ENCODE results near the gene ZNF408. TPM values are rescaled to one million over a fixed set of nuclear protein-coding genes. Genes with fewer than 3 reads are reported as not detected.

ZNF408 gene
- total RNA-seq, 1 donor from 2014 or later = 2.5 TPM

DNA sequence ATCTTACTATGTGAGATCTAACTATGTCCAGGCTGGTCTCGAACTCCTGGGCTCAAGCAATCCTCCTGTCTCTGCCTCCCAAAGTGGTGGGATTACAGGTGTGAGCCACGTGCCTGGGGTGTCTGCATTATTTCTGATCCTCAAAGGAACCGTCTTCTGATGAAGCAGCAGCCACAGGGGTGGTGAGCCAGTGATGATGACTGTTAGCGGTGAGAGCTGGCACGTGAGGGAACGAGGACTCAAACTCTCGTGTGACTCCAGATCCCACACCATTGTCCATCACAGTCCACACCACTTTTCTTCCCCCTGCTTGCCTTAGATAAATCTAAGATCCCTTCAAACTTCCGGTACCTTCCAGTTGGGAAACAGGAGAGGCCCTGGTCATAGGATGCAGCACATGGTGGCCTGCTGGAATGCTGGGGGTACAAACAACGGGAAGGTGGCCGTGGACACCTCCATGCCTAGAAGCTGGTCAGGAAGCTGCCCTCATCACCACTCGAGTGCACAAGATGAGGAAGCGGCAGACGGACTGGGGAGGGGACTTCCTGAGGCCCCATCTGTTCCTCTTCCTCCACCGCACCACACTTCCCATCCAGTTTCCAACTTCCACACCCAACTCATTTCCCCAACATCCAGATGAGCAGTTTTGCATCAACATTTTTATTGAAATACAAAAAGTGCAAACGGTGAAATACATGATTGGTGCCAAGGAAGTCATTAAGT lies 24.2 kb upstream of the ZNF408 start:
- no peak for DNase-seq

DNA sequence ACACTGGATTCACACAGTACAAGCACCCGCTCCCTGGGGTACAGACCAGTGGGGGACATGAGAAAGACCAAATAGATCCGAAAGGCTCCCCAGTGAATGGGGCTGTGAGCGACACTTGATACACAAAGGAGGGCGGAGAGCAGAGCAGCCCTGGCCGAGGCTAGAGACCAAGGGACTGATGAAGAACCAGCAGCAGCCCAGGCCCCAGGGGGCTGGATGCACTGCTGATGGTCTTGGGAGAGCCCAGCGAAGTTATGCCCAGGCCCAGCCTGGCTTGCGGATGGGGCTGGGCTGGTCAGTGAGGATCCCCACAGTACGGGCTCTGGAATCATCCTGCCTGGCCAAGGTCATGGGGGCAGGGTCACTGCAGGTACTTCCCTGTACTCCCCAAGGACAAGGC lies 23.7 kb upstream of the ZNF408 start:
- DNase-seq = no peak

DNA sequence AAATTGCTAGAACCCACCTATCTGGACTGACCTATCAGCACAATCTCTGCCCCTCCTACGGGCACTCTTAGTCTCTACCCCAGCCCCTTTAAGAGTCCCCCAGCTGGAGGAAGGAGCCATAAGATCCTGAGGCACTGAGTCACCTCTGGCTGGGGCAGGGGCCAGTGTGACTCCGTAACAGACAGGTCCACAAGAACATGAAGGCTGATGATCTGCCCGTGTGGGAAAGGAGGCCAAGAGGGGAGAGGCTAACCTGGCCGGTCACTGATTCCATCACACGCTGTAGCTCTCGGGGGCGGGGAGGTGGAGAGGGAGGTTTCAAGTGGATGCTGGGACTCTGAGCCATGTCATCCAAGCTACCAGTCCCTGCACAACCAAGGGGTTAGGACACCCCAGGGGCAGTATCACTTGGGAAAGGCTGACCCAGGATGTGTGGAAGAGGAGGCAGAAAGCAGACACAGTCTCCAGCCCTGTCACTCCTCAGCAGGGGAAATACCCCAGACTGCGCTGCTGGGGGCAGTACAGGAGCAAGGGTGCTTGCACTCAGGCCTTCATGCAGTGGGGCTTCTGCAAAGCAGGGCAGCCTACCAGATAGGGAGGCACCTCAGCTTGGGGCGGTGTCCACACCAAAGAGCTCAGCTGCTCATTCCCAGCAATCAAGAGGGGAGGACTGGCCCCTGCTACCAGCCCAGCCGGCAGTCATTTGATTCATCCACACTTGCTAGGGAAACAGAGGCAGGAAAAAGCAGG lies 22.7 kb upstream of the ZNF408 start:
- no peak for DNase-seq

DNA sequence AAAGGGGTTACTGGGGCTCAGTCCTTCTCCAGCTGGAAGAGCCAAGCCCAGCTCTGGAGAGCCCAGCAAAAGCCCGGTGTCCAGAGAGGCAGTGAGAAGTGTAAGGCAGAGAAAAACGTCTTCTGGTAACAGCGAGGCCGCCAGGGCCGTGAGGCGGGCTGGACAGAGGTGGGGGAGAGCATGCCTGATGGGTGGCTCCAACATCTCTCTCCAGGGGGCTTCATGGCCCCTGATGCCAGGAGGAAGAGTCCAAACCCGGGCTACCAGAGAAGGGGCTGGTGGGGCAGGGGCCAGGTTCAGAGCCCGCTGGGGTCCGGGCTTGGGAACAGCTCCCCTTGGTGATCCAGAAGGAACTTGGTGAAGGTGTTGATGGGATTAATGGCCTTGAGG lies 22.1 kb upstream of the ZNF408 start:
- DNase-seq = no peak

DNA sequence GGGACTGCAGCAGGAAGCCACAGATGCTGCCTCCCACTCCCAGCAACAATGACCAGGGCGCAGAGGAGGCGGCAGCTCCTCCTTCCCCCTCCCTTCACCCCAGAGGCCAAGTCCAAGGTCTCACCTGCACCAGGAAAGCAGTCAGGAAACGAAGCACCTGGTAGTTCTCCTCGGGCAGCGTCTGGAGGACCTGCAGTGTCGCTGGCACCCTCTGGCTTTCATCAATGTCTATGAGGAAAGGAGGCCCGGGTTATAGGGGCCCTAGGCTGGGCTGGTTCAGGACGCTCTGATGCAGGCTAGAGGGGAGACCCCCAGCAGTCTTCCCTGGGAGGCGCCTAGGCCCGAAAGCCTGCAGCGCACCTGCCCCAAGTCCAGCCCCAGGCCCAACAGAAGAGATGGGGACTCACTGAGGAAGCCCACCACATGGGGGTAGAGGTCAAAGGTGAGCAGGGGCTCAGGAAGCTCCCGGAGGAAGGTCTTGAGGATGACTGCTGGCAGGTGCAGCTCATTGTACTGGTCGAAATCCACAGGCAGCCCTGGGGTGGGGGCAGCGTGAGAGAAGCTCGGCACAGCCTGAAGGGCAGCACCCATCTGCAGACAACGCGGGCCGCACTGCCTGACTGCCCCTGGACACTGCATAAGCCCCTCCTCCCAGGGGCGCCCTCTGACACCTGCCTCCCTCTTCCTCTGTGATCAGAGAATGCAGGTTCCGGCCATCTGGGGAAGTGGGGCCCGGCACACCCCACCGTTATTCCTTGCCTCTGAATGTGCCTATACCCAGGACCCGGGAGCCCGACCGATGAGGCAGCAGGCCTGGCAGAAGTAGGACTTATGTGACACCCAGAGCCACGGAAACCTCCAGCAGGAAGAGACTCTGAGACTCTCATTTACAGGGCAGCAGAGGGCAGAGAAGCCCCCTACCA lies 21.3 kb upstream of the ZNF408 start:
- DNase-seq = no peak

DNA sequence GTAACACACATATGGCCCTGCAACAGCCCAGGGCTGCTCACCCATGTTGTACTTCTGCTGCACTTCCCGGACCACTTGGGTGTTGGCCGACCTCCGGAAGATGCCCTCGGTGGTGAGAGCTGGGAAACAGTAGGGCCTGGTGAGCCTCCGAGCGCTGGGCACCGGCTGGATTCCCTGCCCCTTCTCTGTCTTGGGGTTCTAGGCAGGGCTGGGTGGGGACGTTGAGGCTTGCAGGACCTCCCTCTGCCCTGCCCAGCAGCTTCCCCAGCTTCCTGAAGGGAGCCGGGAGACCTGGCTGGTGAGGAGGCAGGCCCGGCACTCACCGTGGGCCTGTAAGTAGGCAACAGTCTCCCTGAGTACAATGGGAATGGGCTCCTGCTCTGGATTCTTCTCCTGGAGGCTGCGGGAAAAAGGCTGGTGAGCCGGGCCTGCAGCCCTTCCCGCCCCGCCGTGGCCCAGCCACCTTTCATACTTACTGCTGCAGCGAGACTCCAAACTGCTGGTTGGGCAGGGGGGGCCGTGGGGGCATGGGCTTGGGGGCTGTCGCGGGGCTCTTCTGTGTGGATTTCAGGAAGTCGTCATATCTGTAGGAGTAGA lies 20.6 kb upstream of the ZNF408 start:
- no peak for DNase-seq

DNA sequence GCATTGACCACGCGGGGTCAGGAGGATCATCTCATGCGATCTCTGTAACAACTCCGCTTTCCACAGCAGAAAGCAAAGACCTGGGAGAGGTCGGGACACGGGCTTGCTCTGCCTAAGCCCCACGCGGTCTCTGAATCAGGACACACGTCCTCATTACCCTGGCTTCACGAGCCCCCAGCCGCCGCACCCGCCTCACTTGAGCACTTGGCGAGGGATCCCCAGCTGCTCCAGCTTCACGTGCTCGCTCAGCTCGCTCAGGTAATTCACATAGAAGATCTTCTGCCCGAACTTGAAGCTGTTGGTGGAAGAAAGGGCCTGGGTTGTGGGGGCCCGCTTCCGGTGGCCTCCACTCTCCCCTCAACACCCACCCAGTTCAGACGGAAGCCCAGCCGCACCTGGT lies 20.0 kb upstream of the ZNF408 start:
- DNase-seq = no peak

DNA sequence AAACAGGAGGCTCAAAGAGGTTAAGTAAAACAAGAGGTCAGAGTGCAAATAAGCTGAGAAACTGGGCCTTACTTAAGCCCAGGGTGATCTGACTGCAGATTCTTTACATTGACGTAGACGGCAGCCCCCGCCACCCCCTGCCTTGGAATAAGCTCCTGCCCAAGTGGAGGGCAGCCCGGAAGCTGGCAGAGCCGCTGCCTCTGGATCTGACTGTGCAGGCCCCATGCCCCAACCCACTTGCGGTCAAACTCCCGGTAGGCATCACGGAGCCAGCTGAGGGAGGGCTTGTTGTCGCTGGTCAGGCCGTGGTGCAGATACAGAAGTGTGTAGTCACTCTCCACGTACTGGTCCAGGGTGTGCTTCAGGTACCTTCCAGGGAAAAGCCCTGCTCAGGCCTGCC lies 19.0 kb upstream of the ZNF408 start:
- no peak for DNase-seq

DNA sequence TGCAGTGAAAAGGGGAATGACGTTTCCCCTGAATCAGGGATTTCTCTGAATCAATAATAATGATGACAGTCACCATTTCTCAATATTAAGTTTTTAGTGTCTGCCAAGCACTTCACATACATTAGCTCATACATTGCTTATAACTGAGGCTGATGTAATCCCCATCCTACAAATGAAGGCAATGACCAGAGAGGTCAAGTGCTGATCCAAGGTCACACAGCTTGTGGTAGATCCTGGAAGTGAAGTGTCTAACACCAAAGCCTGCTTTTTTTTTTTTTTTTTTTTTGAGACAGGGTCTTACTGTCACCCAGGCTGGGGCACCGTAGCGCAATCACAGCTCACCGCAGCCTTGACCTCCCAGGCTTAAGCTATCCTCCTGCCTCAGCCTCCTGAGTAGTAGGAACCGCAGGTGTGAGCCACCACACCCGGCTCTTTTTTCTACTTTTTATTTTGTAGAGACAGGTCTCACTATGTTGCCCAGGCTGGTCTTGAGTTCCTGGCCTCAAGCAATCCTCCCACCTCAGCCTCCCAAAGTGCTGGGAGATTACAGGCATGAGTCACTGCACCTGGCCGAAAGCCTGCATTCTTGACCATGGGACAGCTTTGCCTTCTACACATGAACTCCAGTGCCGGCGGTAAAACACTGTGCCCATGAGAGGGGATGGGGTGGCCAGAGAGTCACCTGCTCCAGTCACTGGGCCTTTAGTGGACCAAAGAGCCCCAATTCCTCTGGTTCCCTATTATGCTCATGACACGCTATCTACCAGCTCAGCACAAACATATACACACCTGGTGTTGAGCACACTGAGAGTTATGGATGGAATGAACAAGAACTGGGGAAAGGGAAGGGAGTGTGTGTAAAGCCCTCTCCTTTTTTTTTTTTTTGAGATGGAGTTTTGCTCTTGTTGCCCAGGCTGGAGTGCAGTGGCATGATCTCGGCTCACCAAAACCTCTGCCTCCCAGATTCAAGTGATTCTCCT lies 17.8 kb upstream of the ZNF408 start:
- no peak for DNase-seq

DNA sequence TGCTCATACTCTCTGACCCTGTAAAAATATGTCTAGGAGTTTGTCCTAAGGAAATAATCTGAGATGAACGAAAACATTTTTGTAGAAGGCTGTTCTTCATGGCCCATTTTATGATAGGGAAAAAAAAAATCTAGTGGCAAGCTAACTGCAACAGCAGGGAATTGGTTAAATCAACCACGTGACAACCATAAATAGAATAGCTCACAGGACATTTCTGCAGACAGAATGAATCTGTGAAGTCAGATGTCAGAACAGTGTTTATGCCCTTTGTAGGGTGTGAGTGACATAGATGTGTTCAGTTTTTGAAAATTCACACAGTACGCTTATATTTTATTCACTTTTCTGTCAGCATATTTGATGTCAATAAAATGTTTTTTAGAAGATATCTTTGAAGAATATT lies 16.5 kb upstream of the ZNF408 start:
- DNase-seq = no peak

DNA sequence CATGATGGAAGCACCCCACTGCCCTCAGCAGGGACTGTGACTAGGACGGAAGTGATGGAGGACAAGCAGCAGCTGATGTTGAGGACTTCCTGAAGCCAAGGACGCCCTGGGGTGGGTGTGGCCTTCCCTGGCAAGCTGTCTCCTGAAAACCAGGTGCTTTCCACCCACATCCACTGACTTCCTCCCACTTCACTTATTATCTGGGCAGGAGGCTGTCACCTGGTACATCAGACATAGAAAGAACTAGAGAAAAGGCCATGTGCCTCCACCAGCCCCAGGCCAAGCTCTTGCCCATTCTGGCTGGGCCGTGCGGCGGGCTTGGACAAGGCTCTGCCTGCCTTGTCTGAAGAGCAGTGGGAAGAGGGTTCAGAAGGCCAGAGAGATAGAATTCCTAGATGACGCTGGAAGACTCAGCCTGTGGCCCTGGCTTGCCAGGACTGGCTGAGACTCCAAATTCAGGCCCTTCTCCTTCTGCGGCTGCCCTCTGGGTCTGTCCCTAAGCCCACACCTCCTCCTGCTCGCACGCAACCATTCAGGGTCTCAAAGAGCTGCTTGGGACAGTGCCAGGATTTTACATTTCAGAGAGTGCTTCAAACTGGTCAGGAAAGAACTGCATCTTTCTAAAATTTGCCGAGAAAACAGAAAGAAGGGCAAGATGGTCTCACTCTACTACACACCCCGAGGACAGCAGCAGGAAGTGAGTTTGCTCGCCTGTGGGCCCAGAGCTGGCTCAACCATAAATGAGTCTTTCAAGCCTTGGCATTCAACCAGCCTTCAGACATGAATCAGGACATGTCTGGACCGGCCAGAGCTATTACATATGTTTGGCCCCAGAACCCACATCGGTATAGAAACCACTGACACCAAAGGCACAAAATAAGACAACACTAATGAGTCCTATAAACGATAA lies 13.7 kb upstream of the ZNF408 start:
- DNase-seq = no peak

DNA sequence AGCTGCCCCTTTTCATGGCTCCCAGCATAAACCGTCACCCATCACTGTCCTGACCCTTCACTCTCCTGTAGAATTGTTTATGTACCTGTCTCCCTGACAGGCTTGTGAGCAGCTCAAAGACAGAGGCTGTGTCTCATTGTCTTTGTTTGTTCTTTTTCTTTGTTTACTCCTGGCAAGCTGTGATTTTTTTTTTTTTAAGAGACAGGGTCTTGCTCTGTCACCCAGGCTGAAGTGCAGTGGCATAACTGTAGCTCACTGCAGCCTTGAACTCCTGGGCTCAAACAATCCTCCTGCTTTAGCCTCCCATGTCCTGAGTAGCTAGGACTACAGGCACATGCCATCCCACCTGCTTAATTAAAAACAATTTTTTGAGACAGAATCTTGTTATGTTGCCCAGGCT lies 10.1 kb upstream of the ZNF408 start:
- DNase-seq = no peak

DNA sequence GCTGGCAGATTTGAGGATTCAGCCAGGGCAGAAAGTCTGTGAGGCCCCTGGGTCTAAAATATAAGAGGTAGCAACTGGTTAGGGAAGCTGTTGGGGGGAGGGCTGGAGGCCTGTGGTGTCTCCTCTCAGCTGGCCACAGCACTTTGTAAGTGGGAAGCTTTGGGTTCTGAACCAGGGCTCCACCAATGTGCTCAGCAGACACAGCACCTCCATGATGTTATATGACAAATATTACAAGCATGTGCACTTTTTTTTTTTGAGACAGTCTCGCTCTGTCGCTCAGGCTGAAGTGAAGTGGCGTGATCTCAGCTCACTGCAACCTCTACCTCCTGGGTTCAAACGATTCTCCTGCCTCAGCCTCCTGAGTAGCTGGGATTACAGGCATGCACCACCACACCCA lies 8.4 kb upstream of the ZNF408 start:
- DNase-seq = no peak

DNA sequence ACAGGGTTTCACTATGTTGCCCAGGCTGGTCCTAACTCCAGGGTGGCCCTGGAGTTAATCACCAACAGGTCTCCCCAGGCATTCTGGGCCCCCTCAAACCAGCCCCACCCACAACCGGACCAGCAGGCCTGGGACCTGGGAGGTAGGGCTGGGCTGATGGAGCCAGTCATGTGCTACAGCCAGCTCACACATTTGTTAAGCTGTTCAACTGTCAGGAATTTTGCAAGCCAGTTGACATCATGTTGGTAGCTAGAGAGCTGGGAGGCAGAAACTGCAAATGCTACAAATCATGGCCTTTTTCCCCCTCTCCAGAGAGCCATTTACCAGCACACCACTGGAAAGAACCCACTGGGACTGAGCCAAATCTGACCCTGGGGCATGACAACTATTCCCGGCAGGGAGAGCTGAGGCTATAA lies 7.2 kb upstream of the ZNF408 start:
- DNase-seq = no peak

DNA sequence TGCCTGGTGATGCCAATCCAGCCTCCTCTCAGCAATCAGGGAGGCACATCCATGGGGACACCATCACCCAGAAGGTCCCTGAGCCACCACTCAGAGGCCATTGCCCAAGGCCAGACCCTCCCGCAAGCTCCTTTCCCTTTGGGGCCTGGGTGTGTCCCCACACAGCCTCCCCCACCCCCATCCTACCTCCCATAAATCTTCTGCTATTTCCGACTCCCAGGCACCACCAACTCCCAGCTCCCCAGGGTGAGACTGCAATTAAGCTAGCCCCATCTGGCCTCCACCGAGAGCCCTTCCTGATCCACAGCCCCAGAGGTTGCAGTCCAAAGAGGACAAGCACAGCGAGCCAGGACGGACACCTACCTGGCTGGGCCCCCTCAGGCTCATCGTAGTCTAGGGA lies 6.8 kb upstream of the ZNF408 start:
- no peak for DNase-seq

DNA sequence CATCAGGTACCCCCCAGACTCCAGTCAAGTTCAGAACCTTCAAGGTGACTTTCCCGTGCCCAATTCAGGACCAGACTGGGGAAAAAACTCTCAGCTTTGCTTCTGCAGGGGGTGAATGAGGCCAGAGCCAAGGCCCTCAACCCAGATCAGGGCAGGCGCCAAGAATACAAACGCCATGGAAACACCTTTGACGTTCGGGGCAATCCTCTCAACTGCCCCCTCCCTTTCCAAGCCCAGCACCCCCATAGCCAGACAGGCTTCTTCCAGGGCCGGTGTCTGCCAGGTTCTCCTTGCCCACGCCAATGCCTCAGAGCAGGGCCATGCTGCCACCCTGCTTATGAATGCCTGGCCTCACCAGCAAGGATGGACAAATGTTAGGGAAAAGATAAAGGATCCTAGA lies 6.2 kb upstream of the ZNF408 start:
- no peak for DNase-seq

DNA sequence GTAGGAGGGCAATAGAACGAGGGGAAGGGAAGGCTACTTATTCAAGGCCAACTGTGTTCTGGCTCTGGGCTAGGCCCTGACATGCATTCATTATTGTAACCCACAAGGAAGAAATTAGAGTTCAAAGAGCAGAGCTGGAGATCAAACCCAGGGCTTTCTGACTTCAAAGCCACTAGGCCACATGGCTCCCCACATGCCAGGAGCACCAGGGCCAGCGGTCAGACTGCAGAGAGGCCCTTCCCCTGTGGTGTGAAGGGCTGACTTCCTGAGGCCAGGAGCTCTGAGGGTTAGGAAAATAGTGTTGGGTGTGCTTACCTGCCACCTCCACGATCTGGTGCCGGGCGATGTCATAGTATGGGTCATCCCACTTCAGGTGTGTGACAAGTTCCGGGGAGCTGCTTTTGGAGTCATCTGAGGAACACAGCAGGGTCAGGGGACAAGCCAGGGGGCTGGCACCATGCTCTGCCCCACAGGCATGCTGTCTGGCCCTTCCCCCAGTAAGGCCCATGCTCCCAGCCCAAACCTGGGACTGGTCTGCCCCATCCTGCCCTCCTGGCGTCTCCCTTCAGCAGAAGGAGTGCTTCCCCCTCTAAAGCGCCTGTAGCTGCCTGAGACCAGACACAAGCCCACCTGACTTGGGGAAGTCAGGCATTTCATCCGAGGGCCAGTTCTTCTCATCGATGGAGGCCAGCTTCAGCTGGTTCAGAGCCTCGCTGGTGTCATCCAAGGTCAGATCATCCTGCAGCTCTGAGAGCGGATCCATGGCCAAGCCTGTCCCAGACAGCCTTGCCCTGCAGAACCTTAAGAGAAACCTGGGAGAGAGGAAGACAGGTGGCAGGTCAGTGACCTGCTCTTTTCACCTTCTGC lies 5.3 kb upstream of the ZNF408 start:
- DNase-seq = no peak

DNA sequence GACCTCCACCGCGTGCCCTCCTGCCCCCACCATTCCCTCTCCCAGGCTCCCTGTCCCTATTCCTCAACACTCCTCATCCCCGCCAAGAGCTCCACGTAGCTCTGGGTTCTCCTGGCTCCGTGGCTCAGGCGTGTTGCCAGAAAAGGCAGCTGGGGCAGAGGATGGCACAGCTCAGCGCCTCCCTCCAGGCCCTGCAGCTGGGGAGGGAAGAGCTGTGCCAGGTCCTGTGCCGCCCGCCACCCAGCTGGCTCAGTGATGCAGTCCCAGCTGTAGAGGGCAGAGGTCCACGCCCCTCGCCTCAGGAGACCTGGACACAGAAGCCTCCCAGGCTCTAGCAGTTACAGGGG lies 4.6 kb upstream of the ZNF408 start:
- no peak for DNase-seq

DNA sequence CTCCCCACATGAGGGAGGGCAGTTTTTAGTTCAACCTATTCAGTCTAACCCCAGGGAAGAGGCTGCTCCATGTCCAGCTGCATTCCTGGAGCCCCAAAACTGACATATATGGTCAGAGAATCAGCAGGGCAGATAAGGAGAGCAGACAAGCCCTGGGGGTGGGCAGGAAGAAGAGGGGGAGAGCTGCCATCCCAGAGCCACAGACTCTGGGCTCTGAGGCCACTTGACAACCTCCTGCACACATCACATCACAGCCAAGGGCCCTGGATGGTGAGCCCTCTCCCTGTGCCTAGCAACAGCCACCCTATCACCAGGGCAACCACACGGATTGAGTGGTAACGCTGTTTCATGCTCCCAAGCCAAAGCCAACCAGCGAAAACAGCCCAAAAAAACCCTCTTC lies 3.5 kb upstream of the ZNF408 start:
- DNase-seq = no peak
